ENCODE results near the gene NLRP13.
"Not testable (repeated sequence)": the region's sequence is repeated elsewhere in the genome, so short reads cannot be mapped to it uniquely, and the experiment has no call there.

The NLRP13 gene

GRCh38 chr19:55931936-55932386, at the start of gene NLRP13:
NLRP13 (minus strand) TSS chr19:55932336; CDS start chr19:55932311, 25 bp downstream.
- DNase-seq (ENCODE audit: low read depth in 2 of 2): no peak

- no peak for DNase-seq (ENCODE audit: low read depth in 2 of 2)
These were observed 48.3 kb upstream of the NLRP13 start for GRCh38 chr19:55980415-55980814.

GRCh38 chr19:55973982-55974381, 41.8 kb upstream of the NLRP13 start:
- DNase-seq (ENCODE audit: low read depth in 2 of 2): no peak

GRCh38 chr19:55962186-55962585, 30.1 kb upstream of the NLRP13 start:
- no peak for DNase-seq (ENCODE audit: low read depth in 2 of 2)

GRCh38 chr19:55959996-55960675, 28.0 kb upstream of the NLRP13 start:
- DNase-seq (ENCODE audit: low read depth in 2 of 2): no peak

- DNase-seq (ENCODE audit: low read depth in 2 of 2): no peak
These were observed 26.2 kb upstream of the NLRP13 start for GRCh38 chr19:55958356-55958755.

GRCh38 chr19:55956431-55956830, 24.3 kb upstream of the NLRP13 start:
- no peak for DNase-seq (ENCODE audit: low read depth in 2 of 2)

GRCh38 chr19:55950566-55950965, 18.4 kb upstream of the NLRP13 start:
- DNase-seq (ENCODE audit: low read depth in 2 of 2): not testable (repeated sequence)

GRCh38 chr19:55947532-55947931, 15.4 kb upstream of the NLRP13 start, which contains the start of gene NLRP8:
NLRP8 (plus strand) TSS chr19:55947832.
- DNase-seq (ENCODE audit: low read depth in 2 of 2): no peak

GRCh38 chr19:55940306-55940705, 8.2 kb upstream of the NLRP13 start:
- DNase-seq (ENCODE audit: low read depth in 2 of 2): no peak

- DNase-seq (ENCODE audit: low read depth in 2 of 2): no peak
These were observed 7.1 kb upstream of the NLRP13 start for GRCh38 chr19:55939206-55939605.

GRCh38 chr19:55935206-55935605, 3.1 kb upstream of the NLRP13 start:
- DNase-seq (ENCODE audit: low read depth in 2 of 2): no peak

GRCh38 chr19:55930996-55931515, 1.1 kb downstream of the NLRP13 start:
- no peak for DNase-seq (ENCODE audit: low read depth in 2 of 2)

- DNase-seq (ENCODE audit: low read depth in 2 of 2): not testable (repeated sequence)
These were observed 2.9 kb downstream of the NLRP13 start for GRCh38 chr19:55929258-55929657.

GRCh38 chr19:55927991-55928390, 4.1 kb downstream of the NLRP13 start:
- DNase-seq (ENCODE audit: low read depth in 2 of 2): no peak

GRCh38 chr19:55923556-55923955, 8.6 kb downstream of the NLRP13 start:
- DNase-seq (ENCODE audit: low read depth in 2 of 2): no peak

- no peak for DNase-seq (ENCODE audit: low read depth in 2 of 2)
These were observed 18.4 kb downstream of the NLRP13 start for GRCh38 chr19:55913643-55914268.

- no peak for DNase-seq (ENCODE audit: low read depth in 2 of 2)
These were observed 19.2 kb downstream of the NLRP13 start for GRCh38 chr19:55912916-55913315.

- DNase-seq (ENCODE audit: low read depth in 2 of 2): no peak
These were observed 22.3 kb downstream of the NLRP13 start for GRCh38 chr19:55909801-55910200.

- no peak for DNase-seq (ENCODE audit: low read depth in 2 of 2)
These were observed 24.4 kb downstream of the NLRP13 start for GRCh38 chr19:55907746-55908145.

- no peak for DNase-seq (ENCODE audit: low read depth in 2 of 2)
These were observed 24.9 kb downstream of the NLRP13 start for GRCh38 chr19:55907286-55907685.

- DNase-seq (ENCODE audit: low read depth in 2 of 2): no peak
These were observed 29.9 kb downstream of the NLRP13 start for GRCh38 chr19:55902080-55902751.

Data from stimulated activated CD4-positive, alpha-beta T cell treated with anti-CD3 and anti-CD28 coated beads, Interleukin-15, amount 100 ng/mL, for 48 hours (primary cell).